ENCODE data around the gene SH3BP1. TPM values are rescaled to one million over a fixed set of nuclear protein-coding genes. Genes with fewer than 3 reads are reported as not detected.
"Not testable (repeated sequence)": the region's sequence is repeated elsewhere in the genome, so short reads cannot be mapped to it uniquely, and the experiment has no call there.

Gene SH3BP1
- total RNA-seq, 6 donors from 2014 or later, result 11.4 to 58.7 (median 31.1) TPM

DNA sequence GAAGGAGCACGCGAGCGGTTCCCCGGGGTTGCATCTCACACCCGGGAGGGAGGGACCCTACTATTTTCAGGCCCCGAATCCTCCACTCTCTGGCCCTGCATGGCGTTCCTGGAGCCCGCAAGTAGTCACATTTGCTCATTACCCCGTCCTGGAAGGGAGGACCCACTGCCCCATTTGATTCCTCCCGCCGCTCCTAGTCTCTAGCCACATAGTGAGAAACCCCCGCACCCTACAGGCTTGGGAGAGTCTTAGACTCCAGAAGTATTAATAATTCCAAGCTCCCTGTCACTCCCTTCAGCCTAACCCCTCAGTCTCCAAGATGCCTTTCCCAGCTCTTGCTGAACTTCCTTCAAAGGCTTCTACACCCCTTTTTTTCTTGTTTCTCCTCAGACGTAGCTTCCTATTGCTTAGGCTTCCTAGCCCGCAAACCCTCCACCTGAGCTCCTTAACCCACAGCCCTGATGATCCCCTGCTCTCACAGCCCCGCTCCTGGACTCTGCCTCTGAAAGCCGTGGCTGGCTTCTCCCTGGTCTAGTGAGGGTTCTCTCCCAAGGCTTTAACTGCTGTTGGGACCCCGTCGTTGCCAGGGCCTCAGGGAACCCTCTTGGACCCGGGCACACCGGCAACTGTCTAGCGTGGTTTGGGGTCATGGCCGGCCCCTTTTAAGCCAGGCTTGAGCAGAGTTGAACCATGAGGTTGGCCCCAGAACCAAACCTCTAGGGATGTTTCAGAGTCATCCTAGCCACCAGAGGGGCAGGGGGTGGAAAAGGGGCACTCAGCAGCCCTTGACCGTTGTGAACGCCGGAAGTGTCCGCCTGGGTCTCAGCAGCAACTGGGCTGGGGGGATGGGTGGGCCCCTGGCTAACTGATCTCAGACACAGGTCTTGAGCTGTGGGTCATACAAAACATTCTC lies 30.0 kb upstream of the SH3BP1 start:
- peak overlapping the region; percentile 82 to 97 (median 90) for H3K4me3 ChIP-seq
- ATAC-seq (ENCODE audit: low FRiP score in 2 of 2) (no peak), DNase-seq (no peak)
- peak overlapping the region; percentile 88 to 96 (median 93) for H3K27ac ChIP-seq
- H3K27me3 ChIP-seq, result no peaks in the 10 kb centered on the region
- H3K9me3 ChIP-seq, result no peaks in the 10 kb centered on the region
- no peak for TF ChIP-seq EP300 (IDR thresholded peaks at IDR 0.05)
- peak in 1 of 4 donors; percentile 37 for TF ChIP-seq POLR2A (IDR thresholded peaks at IDR 0.05)
- peaks cover 29 to 62% (median 49%) of the 10 kb centered on the region in 4 donors for H3K4me1 ChIP-seq
- peaks cover 2 to 7% (median 6%) of the 10 kb centered on the region in 4 donors for H3K36me3 ChIP-seq
- WGBS, 2 donors, result 9 to 10% methylated on average over 20 to 21 of the region's 26 CpGs

DNA sequence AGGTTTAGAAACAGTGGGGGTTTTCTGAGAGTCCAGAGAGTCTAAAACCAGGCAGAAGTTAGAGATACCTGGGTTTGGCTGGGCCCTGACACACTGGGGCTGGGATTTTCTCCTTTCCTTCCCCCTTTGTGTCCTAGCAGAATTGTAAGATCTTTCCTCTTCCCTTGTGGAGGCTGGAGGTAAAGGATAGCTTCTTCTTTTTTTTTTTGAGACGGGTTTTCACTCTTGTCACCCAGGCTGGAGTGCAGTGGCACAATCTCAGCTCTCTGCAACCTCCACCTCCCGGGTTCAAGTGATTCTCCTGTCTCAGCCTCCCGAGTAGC lies 29.4 kb upstream of the SH3BP1 start:
- Histone ChIP-seq H3K27ac (peak overlapping the region; percentile 88 to 96 (median 93)), H3K4me3 (peak overlapping the region in 3 of 4 donors; percentile 82 to 97 (median 92)), H3K36me3 (peaks cover 3 to 12% (median 8%) of the 10 kb centered on the region in 4 donors), H3K4me1 (peaks cover 29 to 62% (median 48%) of the 10 kb centered on the region in 4 donors)
- H3K27me3 ChIP-seq; H3K9me3 ChIP-seq; DNase-seq; ATAC-seq (ENCODE audit: low FRiP score in 2 of 2): not testable (repeated sequence)
- WGBS, 2 donors, result 62 to 63% methylated on average over 3 of the region's 3 CpGs

DNA sequence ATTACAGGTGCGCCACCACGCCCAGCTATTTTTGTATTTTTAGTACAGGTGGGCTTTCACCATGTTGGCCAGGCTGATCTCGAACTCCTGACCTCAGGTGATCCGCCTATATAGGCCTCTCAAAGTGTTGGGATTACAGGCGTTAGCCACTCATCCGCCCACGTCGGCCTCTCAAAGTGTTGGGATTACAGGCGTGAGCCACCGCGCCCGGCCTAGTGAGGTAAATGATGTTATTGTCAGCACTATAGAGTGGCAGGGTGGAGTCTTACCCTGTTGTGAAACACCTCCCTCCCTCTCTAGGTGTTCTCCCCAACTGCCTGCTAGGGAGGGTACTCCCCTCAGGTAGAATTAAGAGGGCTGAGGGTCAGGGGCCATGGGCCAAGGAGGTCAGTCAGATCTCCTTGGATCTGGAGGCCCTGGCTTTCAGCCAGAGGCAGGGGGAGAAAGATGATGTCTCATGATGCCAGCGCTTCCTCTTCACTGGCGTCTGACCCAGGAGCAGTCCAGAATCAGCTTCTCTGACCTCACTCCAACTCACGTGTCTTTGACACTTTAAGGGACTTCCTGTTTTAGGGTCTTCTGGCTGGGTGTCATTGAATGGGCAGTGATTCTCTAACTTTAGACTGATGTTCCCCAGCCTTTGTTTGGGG lies 28.9 kb upstream of the SH3BP1 start:
- ATAC-seq (ENCODE audit: low FRiP score in 2 of 2) (no peak), DNase-seq (peak in 1 of 2 donors; percentile 68)
- TF ChIP-seq EP300 (IDR thresholded peaks at IDR 0.05) (no peak), POLR2A (IDR thresholded peaks at IDR 0.05) (peak in 1 of 4 donors; percentile 60), POLR2AphosphoS5 (IDR thresholded peaks at IDR 0.05) (peak in 1 of 2 donors; percentile 12)
- TF ChIP-seq, protein P1, sequence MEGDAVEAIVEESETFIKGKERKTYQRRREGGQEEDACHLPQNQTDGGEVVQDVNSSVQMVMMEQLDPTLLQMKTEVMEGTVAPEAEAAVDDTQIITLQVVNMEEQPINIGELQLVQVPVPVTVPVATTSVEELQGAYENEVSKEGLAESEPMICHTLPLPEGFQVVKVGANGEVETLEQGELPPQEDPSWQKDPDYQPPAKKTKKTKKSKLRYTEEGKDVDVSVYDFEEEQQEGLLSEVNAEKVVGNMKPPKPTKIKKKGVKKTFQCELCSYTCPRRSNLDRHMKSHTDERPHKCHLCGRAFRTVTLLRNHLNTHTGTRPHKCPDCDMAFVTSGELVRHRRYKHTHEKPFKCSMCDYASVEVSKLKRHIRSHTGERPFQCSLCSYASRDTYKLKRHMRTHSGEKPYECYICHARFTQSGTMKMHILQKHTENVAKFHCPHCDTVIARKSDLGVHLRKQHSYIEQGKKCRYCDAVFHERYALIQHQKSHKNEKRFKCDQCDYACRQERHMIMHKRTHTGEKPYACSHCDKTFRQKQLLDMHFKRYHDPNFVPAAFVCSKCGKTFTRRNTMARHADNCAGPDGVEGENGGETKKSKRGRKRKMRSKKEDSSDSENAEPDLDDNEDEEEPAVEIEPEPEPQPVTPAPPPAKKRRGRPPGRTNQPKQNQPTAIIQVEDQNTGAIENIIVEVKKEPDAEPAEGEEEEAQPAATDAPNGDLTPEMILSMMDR (IDR thresholded peaks at IDR 0.05), result no peak
- no peaks in the 10 kb centered on the region for H3K9me3 ChIP-seq
- peaks cover 5 to 16% (median 8%) of the 10 kb centered on the region in 4 donors for H3K36me3 ChIP-seq
- WGBS, 2 donors, result 60 to 71% methylated on average over 15 of the region's 15 CpGs
- H3K27me3 ChIP-seq, result no peaks in the 10 kb centered on the region
- H3K4me1 ChIP-seq, result peaks cover 29 to 62% (median 45%) of the 10 kb centered on the region in 4 donors
- H3K27ac ChIP-seq, result peak overlapping the region; percentile 88 to 96 (median 93)
- H3K4me3 ChIP-seq, result peak overlapping the region in 1 of 4 donors; percentile 92

DNA sequence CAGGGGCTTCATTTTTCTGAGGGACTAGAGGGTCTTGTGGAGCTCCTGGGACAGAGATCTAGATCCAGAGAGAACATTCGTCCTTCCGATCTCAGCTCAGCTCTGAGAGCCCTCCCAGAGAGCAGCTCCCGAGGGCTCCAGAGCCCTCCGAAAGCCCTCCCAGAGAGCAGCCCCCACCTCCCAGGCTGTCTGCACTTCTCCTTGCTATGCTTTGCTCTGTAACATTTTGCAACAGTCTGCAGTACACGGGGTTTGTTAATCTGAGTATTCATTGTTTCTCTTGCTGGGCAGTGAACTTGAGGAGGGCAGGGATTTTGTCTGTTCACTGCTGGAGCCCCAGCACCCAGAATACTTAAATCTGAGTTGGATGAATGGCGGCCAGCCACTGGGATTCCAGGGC lies 28.3 kb upstream of the SH3BP1 start:
- WGBS, 2 donors, result 80 to 81% methylated on average over 3 to 6 of the region's 6 CpGs
- peak overlapping the region; percentile 3 to 96 (median 93) for H3K27ac ChIP-seq

DNA sequence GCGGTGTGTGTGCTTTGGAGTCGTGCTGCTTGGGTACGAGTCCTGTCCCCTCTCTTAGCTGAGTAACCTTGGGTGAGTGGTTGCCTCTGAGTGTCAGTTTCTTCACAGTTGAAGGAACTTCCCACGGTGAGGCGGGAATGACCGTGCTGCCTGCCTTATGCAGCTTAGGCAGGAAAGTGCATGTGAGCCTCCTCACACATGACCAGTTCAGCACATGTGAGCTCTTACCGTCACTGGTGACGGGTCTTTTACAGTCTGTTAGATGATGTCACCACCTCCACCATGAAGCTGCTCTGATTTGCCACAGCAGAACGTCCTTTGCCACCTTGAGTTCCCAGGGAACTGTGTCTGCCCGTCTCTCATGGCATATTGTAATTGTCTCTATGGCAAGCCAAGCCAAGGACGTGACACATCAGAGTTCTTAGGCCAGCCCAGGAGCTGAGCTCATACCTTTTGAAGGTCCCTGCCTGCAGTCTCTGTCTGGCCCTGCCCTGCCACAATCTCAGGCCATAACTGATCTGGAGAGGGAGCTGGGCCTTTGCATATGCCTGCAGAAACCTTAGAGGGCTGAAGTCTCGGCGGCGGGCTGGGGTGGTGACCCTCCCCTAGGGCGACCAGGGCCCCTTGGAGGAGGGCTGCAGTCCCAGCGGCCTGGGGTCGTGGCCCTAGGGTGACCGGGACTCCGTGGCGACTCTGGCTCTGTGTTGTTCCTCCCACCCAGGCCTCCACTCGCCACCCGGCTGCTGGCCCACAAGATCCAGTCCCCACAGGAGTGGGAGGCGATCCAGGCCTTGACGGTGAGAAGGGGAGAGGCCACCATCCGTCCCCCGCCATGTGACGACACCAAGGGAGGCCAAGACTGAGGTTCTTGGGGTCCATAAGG lies 23.0 kb upstream of the SH3BP1 start:
- peak in 1 of 2 donors; percentile 5 for ATAC-seq (ENCODE audit: low FRiP score in 2 of 2)
- 80 to 97% methylated on average over 10 to 26 of the region's 27 CpGs for WGBS, 2 donors
- H3K36me3 ChIP-seq, result peaks cover 8 to 74% (median 56%) of the 10 kb centered on the region in 4 donors
- H3K9me3 ChIP-seq, result no peaks in the 10 kb centered on the region
- no peak overlapping the region for H3K27ac ChIP-seq
- no peaks in the 10 kb centered on the region for H3K27me3 ChIP-seq
- peak in 1 of 2 donors; percentile 80 for DNase-seq
- no peak for TF ChIP-seq EP300 (IDR thresholded peaks at IDR 0.05)
- TF ChIP-seq POLR2A (IDR thresholded peaks at IDR 0.05), result no peak
- no peak for TF ChIP-seq POLR2AphosphoS5 (IDR thresholded peaks at IDR 0.05)
- H3K4me1 ChIP-seq, result peaks cover 3 to 18% (median 7%) of the 10 kb centered on the region in 4 donors
- H3K4me3 ChIP-seq, result no peak overlapping the region

More for the DNA sequence above, 28.3 kb upstream of the SH3BP1 start:
- peaks cover 29 to 62% (median 45%) of the 10 kb centered on the region in 4 donors for H3K4me1 ChIP-seq
- no peaks in the 10 kb centered on the region for H3K27me3 ChIP-seq
- DNase-seq (no peak), ATAC-seq (ENCODE audit: low FRiP score in 2 of 2) (no peak)
- H3K4me3 ChIP-seq, result no peak overlapping the region
- no peaks in the 10 kb centered on the region for H3K9me3 ChIP-seq
- H3K36me3 ChIP-seq, result peaks cover 8 to 22% (median 9%) of the 10 kb centered on the region in 4 donors
- TF ChIP-seq POLR2A (IDR thresholded peaks at IDR 0.05), result no peak
- TF ChIP-seq EP300 (IDR thresholded peaks at IDR 0.05), result no peak
- TF ChIP-seq, protein P1 (IDR thresholded peaks at IDR 0.05), result no peak
- no peak for TF ChIP-seq POLR2AphosphoS5 (IDR thresholded peaks at IDR 0.05)

Data from upper lobe of left lung (tissue), 6 donors.